Central memory CD8-positive, alpha-beta T cell (primary cell): ENCODE results near the gene PCDHGB1.
"Not testable (repeated sequence)": the region's sequence is repeated elsewhere in the genome, so short reads cannot be mapped to it uniquely, and the experiment has no call there.

ENCODE experiments used
- ATAC-seq: fragments of 150-1000 bp; cut with Tn5 transposase; replicated peaks from 2 replicates; pipeline ENCODE4 v1.10.0; 2022; ENCODE audit warnings: mild to moderate bottlenecking, moderate FRiP score, moderate number of reproducible peaks; ENCODE audit not compliant: poor library complexity, severe bottlenecking; ENCODE audit errors: extremely low read depth
- DNase-seq, 2 donors: peaks; one replicate each; pipeline ENCODE4 v3.0.0; 2021; ENCODE audit warnings: low spot score in 2 of 2
- H3K27ac Mint-ChIP-seq: one replicate; pipeline ENCODE4 v1.8.0; 2022; ENCODE audit warnings: low read depth, mild to moderate bottlenecking, moderate library complexity, mixed read lengths
- H3K27me3 Mint-ChIP-seq: one replicate; pipeline ENCODE4 v1.8.0; 2022; ENCODE audit warnings: mixed read lengths
- H3K36me3 Mint-ChIP-seq: one replicate; pipeline ENCODE4 v1.8.0; 2022; ENCODE audit warnings: mild to moderate bottlenecking, moderate library complexity, mixed read lengths; ENCODE audit not compliant: insufficient read depth
- H3K4me1 Mint-ChIP-seq: one replicate; pipeline ENCODE4 v1.8.0; 2022; ENCODE audit warnings: mixed read lengths
- H3K4me3 Mint-ChIP-seq: one replicate; pipeline ENCODE4 v1.8.0; 2022; ENCODE audit warnings: mild to moderate bottlenecking, moderate library complexity, mixed read lengths
- H3K9me3 Mint-ChIP-seq: one replicate; pipeline ENCODE4 v1.8.0; 2022; ENCODE audit warnings: mixed read lengths

PCDHGB1 gene

DNA sequence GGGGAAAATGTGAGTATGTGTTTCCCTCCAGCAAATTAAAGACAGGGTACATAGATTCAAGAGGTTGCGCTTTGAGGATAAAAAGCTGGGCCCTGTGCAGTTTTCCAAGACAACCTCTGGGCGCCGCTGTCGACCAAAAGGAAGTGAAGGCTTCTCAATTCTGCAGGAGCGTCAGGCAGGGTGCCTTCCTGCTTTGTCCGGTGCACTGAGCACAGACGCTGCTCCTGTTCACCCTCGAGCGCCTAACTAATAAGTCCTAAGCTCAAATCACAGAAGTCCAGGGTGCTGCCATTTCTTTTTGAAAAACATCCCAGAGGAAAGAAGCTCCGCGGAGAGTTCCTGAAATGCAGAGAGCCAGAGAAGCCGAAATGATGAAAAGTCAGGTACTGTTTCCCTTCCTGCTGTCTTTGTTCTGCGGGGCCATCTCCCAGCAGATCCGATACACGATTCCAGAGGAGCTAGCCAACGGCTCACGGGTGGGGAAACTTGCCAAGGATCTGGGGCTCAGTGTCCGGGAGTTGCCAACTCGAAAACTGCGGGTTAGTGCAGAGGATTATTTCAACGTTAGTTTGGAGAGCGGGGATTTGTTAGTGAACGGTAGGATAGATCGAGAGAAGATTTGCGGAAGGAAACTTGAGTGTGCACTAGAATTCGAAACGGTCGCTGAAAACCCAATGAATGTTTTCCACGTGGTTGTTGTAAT, at the start of gene PCDHGB1:
TSS of gene PCDHGB1 (plus strand) at position 183 of the 703 bp plus-strand sequence. CDS start at position 345, 162 bp downstream.
- Mint-ChIP-seq H3K27ac (no peak within 1 kb of the TSS), H3K9me3 (peaks cover 5% of the 10 kb centered on the region), H3K4me1 (no peaks in the 10 kb centered on the region), H3K36me3 (no peaks in the 10 kb centered on the region), H3K4me3 (peak within 1 kb of the TSS; percentile 60), H3K27me3 (peaks cover 67% of the 10 kb centered on the region)
- ATAC-seq (no peak), DNase-seq (no peak)

DNA sequence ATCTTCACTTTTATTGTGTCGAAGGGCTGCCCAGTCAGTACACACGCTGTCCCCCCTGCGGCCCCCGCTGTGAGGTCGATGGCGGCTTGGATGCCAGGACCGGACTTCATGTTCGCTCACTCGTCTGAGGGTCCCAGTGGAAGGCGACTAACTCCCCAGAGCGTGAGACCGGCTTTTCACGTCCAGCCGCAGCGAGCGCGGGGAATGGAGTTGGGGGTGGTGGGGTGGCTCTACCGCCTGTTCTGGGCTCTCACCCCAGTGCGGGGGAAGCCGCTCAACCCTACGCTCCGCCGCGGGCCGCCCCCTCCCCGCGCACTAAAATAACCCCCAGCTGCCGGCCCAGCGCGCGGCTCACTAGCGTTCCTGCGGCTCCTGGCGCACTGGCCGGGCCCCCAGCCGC, 46.1 kb upstream of the PCDHGB1 start, which contains the start of gene SLC25A2:
TSS of gene SLC25A2 (minus strand) at position 294 of the 400 bp plus-strand sequence. CDS start at position 110, 184 bp downstream.
- DNase-seq (no peak), ATAC-seq (no peak)
- Mint-ChIP-seq H3K4me3 (no peak within 1 kb of the TSS), H3K27me3 (no peaks in the 10 kb centered on the region), H3K4me1 (peaks cover 5% of the 10 kb centered on the region), H3K9me3 (peaks cover 6% of the 10 kb centered on the region), H3K36me3 (no peaks in the 10 kb centered on the region), H3K27ac (no peak within 1 kb of the TSS)

DNA sequence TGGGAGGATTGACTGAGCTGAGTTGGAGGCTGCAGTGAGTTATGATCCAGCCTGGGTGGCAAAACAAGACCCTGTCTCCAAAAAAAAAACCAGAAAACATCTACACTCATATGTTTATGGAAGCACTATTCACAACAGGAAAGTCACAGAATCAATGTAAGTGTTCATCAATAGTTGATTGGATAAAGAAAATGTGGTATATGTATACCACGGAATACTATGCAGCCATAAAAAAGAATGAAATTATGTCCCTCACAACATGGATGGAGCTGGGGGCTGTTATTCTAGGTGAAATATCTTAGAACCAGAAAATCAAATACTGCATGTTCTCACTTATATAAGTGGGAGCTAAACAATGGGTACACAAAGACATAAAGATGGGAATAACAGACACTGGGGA, 43.3 kb upstream of the PCDHGB1 start:
- Mint-ChIP-seq H3K27ac (no peak overlapping the region), H3K9me3 (peaks cover 9% of the 10 kb centered on the region), H3K36me3 (peaks cover 3% of the 10 kb centered on the region), H3K27me3 (no peaks in the 10 kb centered on the region), H3K4me3 (no peak overlapping the region), H3K4me1 (no peaks in the 10 kb centered on the region)
- no peak for DNase-seq
- no peak for ATAC-seq

DNA sequence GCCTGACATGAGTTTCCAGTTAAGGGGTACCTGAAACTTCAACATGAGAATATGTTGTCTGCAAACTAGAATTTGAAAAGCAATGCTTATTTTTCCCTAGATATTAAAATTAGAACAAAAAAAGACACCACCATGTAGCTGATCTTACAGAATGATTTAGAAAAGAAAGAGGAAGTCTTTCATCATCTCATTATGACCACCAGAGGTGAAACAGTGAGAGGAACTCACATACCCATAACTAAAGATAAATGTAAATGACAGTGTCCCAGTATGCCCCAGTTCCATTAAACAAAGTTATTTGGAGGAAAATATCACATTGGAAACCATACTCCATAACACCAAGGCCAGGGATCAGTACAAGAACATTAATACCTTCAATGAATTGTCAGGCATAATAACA, 36.2 kb upstream of the PCDHGB1 start:
- peaks cover 11% of the 10 kb centered on the region for H3K4me1 Mint-ChIP-seq
- peaks cover 18% of the 10 kb centered on the region for H3K36me3 Mint-ChIP-seq
- ATAC-seq (no peak), DNase-seq (no peak)
- no peaks in the 10 kb centered on the region for H3K27me3 Mint-ChIP-seq
- H3K4me3 Mint-ChIP-seq, result no peak overlapping the region
- no peak overlapping the region for H3K27ac Mint-ChIP-seq
- peaks cover 35% of the 10 kb centered on the region for H3K9me3 Mint-ChIP-seq

DNA sequence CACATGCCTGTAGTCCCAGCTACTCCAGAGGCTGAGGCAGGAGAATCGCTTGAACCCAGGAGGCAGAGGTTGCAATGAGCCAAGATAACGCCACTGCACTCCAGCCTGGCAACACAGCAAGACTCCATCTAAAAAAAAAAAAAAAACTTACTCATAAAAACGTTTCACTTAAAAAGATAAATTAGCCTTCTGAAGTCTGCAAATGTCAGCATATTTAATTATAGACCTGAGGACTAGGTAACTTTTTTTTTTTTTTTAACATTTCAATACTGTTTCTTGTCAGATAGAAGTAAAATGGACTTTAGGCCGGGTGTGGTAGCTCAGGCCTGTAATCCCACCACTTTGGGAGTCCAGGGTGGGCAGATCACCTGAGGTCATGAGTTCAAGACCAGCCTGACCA, 32.9 kb upstream of the PCDHGB1 start:
- not testable (repeated sequence) for H3K27ac Mint-ChIP-seq, ATAC-seq, H3K27me3 Mint-ChIP-seq, H3K4me3 Mint-ChIP-seq, DNase-seq
- peaks cover 45% of the 10 kb centered on the region for H3K9me3 Mint-ChIP-seq
- peaks cover 34% of the 10 kb centered on the region for H3K4me1 Mint-ChIP-seq
- peaks cover 35% of the 10 kb centered on the region for H3K36me3 Mint-ChIP-seq

DNA sequence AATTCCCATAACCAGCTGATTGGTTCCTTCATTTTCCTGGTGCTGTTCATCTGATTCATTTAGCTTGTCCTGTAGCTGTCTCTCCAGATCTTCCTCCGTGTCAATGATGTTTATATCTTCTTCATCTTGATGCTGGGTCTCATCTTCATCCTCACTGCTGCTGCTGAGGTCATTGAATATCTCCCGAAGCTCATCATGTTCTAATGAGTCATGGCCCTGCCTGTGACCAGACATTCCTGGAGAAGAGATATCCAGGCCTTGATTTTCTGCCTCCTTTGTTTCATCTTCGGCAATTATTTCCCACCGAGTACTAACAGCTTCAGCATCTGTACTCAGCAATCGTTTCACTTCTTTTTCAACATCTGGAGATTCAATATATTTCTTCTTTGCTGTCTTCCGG, 30.7 kb upstream of the PCDHGB1 start:
- ATAC-seq, result no peak
- Mint-ChIP-seq H3K4me3 (peak overlapping the region; percentile 97), H3K4me1 (peaks cover 34% of the 10 kb centered on the region), H3K27ac (peak overlapping the region; percentile 100), H3K27me3 (no peaks in the 10 kb centered on the region), H3K9me3 (peaks cover 41% of the 10 kb centered on the region), H3K36me3 (peaks cover 33% of the 10 kb centered on the region)
- DNase-seq, result no peak

DNA sequence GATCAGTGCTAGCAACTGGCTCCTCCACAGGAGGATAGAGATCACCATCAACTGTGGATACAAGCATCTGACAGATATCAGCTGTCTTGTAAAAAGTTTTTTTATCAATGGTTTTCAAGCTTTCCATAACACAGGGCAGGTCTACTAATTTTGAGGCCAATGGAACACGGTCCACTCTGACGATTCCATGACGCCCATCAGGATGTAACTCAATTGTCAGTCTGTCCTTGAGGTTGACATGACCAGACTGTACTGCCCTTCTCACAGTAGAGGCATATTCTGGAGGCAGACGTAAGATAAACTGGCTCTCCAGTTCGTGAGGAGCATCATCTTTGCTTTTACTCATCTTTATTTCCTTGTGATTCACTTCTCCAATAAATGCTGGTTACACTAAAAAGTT, 30.2 kb upstream of the PCDHGB1 start:
- no peak for ATAC-seq
- H3K27me3 Mint-ChIP-seq, result no peaks in the 10 kb centered on the region
- H3K36me3 Mint-ChIP-seq, result peaks cover 33% of the 10 kb centered on the region

DNA sequence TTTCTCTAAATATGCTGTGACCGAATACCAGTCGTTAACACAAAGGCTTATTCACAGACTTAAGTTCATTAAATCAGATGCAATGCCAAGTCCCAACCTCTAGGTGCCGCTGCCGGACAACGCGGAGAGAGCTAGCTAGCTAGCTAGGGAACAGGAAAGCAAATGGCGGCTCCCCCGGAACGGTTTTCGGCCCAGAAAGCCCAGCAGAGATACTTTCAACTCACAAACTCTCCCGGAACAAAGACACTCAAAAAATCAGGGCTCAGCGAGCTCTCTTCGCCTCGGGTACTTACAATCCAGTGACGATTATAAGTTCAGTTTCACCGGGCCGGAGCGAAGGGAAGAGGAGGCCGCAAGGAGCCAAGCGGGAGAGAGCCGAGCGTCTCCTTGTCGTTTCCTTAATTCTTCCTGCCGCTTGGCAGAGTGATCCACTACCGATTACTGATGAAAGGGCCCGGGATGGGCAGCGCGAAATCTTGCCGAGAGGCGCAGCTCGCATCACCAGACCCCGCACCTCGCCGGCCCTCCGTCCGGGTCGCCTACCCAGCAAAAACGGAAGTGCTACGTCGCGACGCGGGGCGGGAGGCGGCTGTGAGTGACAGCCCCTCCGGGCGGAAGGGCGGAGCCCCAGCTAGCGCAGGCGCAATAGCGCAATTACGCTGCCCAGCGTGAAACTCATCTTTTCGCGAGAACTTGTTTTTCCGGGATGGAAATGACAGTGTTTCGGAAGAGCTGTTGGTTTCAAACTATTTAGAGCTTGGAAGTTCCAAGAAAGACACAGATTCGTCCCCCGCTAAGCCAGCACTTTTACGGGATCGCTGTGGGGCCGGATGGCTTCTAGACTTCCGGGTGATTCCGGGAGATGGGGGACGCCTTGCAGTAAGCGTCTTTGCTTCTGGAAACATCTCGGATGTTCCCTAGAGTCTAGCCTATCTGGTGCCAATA, 29.4 kb upstream of the PCDHGB1 start, which contains the start of gene TAF7:
TSS of gene TAF7 (minus strand) at position 560 of the 945 bp plus-strand sequence. CDS start 740 bp downstream, outside the sequence.
- ATAC-seq, result peak; percentile 90
- H3K4me3 Mint-ChIP-seq, result peak within 1 kb of the TSS; percentile 97
- H3K27ac Mint-ChIP-seq, result peak within 1 kb of the TSS; percentile 100
- H3K27me3 Mint-ChIP-seq, result no peaks in the 10 kb centered on the region
- H3K4me1 Mint-ChIP-seq, result peaks cover 32% of the 10 kb centered on the region
- H3K36me3 Mint-ChIP-seq, result peaks cover 30% of the 10 kb centered on the region
- peaks cover 28% of the 10 kb centered on the region for H3K9me3 Mint-ChIP-seq
- DNase-seq, result peak; percentile 87 to 90

More for the DNA sequence above, 30.2 kb upstream of the PCDHGB1 start:
- Mint-ChIP-seq H3K4me1 (peaks cover 34% of the 10 kb centered on the region), H3K4me3 (peak overlapping the region; percentile 97), H3K9me3 (peaks cover 36% of the 10 kb centered on the region), H3K27ac (peak overlapping the region; percentile 100)
- DNase-seq, result no peak

DNA sequence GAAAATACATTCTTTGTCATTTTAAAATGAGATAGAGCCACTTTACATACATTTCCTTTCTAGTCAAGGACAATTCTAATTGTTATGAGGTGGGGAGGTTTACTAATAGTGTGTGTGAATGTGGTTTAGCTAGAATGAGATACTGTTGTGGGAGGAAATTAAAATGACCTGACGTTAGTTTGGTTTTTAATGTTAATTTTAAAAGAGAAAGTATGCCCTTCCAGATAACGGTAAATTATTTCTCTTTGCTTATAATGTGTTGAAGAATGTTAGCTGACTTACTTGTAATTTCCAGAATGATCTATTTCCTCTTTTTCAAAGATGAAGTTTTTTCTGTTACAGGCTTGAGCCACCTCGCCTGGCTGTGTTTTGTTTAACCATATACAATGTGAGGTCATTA, 27.6 kb upstream of the PCDHGB1 start:
- DNase-seq (no peak), ATAC-seq (no peak)
- peaks cover 23% of the 10 kb centered on the region for H3K9me3 Mint-ChIP-seq
- H3K27ac Mint-ChIP-seq, result no peak overlapping the region
- H3K4me1 Mint-ChIP-seq, result peaks cover 37% of the 10 kb centered on the region
- H3K4me3 Mint-ChIP-seq, result peak overlapping the region; percentile 97
- peaks cover 31% of the 10 kb centered on the region for H3K36me3 Mint-ChIP-seq
- H3K27me3 Mint-ChIP-seq, result peaks cover 14% of the 10 kb centered on the region

DNA sequence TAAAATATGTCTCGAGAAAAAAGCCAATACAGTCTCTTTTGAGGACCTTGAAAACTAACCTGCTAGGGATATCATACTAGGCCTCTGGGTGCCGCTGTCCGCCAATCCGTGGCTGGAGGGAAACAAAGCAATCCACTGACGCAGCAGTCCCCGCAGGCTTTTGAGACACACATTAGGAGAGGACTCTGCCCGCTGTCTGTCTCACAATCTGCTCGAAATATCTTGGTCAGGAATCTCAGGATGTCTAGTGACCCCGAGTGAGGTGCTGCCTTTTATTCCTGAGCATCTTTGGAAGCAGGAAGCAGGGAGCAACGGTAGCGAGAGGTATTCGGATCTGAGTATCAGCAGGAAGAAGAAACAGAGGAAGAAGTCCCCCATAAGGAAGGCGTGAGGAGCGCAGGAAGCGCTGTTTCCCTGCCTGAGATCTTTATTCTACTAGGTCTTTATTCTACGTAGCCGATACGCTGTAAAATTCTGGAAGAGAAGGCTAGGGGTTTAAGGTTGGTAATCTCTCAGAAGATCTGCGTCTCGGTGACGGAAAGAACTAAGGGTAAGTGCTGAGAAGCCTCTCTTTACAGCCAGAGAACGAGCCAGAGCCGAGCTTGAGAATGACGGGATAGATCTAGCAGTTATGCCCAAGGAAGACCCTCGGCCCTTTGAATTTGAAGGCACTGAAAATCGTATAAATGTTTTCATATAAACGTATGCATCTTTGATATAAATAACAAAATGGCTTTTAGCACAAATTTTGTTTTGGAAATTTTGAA, 23.6 kb upstream of the PCDHGB1 start:
- H3K36me3 Mint-ChIP-seq, result peaks cover 5% of the 10 kb centered on the region
- H3K27ac Mint-ChIP-seq, result peak overlapping the region; percentile 91
- H3K27me3 Mint-ChIP-seq, result peaks cover 36% of the 10 kb centered on the region
- peak; percentile 28 to 49 for DNase-seq
- peak overlapping the region; percentile 87 for H3K4me3 Mint-ChIP-seq
- peaks cover 8% of the 10 kb centered on the region for H3K4me1 Mint-ChIP-seq
- peak; percentile 89 for ATAC-seq
- no peaks in the 10 kb centered on the region for H3K9me3 Mint-ChIP-seq

DNA sequence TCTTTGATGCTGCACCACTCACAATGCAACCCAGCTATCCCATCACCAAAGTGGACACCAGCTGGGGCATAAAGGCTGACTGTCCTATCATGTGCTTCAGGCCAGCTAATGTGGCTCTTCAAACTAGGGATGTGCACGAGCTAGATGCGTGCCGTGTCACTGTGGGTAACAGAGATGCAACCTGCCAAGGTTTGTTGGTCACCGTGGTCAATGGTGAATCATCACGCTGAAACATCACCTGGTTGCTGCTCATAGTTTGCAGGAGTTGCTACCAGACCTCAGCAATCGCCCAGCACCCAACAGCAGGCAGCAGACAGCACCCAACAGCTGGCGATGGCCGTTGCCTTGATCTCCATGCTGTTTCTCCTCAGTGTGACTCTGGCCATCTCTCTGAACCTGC, 21.7 kb upstream of the PCDHGB1 start:
- Mint-ChIP-seq H3K27me3 (peaks cover 43% of the 10 kb centered on the region), H3K27ac (no peak overlapping the region), H3K36me3 (peaks cover 5% of the 10 kb centered on the region), H3K4me1 (peaks cover 8% of the 10 kb centered on the region), H3K4me3 (no peak overlapping the region), H3K9me3 (no peaks in the 10 kb centered on the region)
- ATAC-seq (no peak), DNase-seq (no peak)
